Endothelial cell of umbilical vein (primary cell): Measurements from ENCODE around the gene RPL5. TPM values are rescaled to one million over a fixed set of nuclear protein-coding genes. Genes with fewer than 3 reads are reported as not detected.
A peak's percentile ranks its signal among the peaks of the same experiment; 100 is the strongest.

Source experiments
- BruUV-seq: library from RNA; stranded (reverse); fragments of 400-500 nt; replicated peaks from 2 replicates; lab custom pipeline; 2021; lab: Mats Ljungman, UMichigan
- CTCF ChIA-PET: fragments of 300-600, 350-600 bp; sonication (Branson Sonifier 250); formaldehyde crosslinking; loops from one replicate; lab custom pipeline; 2021; ENCODE audit warnings: antibody characterized with exemption, inconsistent platforms; lab: Charles Lee
- POLR2A ChIA-PET: fragments of 300-600, 350-600 bp; sonication (Branson Sonifier 250); formaldehyde crosslinking; loops from one replicate; lab custom pipeline; 2021; ENCODE audit warnings: antibody characterized with exemption, inconsistent platforms; lab: Charles Lee
- DNase-seq: peaks from one replicate; pipeline ENCODE4 v3.0.0-alpha.2; 2011; ENCODE audit warnings: low read depth, low spot score
- FAIRE-seq: peaks from 2 replicates; lab custom pipeline; 2011; peaks lifted over from hg19 to GRCh38; lab: Jason Lieb, UNC
- H2AFZ ChIP-seq: 2 replicates; pipeline ENCODE4 v1.6.0; 2012; ENCODE audit warnings: low read depth, low read length, control low read depth, inconsistent platforms
- H3K27ac ChIP-seq: 2 replicates; pipeline ENCODE4 v1.5.1; 2011; ENCODE audit warnings: low read depth, mild to moderate bottlenecking, control low read depth, low read length, moderate library complexity; ENCODE audit not compliant: insufficient read depth
- H3K27me3 ChIP-seq, 2 experiments: 2 replicates each; pipeline versions ENCODE4 v1.6.0 to v1.6.1; 2011; ENCODE audit warnings: low read length in 2 of 2, mixed read lengths in 1 of 2; ENCODE audit not compliant: control insufficient read depth in 2 of 2, insufficient read depth in 2 of 2
- H3K36me3 ChIP-seq, 2 experiments: 2 replicates in 1 of 2; 3 replicates in 1 of 2; pipeline ENCODE4 v1.5.1; 2011; ENCODE audit warnings: low read length in 2 of 2, mild to moderate bottlenecking in 1 of 2, moderate library complexity in 1 of 2; ENCODE audit not compliant: control insufficient read depth in 2 of 2, insufficient read depth in 2 of 2; ENCODE audit errors: extremely low read depth in 1 of 2
- H3K4me1 ChIP-seq: 3 replicates; pipeline ENCODE4 v1.5.1; 2011; ENCODE audit warnings: mild to moderate bottlenecking, low read length; ENCODE audit not compliant: control insufficient read depth, insufficient read depth; ENCODE audit errors: extremely low read depth
- H3K4me2 ChIP-seq: 2 replicates; pipeline ENCODE4 v1.6.1; 2011; ENCODE audit warnings: low read length, control low read depth, mixed read lengths; ENCODE audit not compliant: insufficient read depth
- H3K4me3 ChIP-seq, 3 experiments: fragments of 200-600 bp in 1 of 3; sonication (generic), shearing (Covaris generic) in 1 of 3; replicated peaks in 1 of 3; 2 replicates each; pipeline ENCODE4 v1.5.1; 2011 to 2016; ENCODE audit warnings: control low read depth in 3 of 3, low read length in 3 of 3, mild to moderate bottlenecking in 2 of 3, inconsistent platforms in 1 of 3, low read depth in 1 of 3, moderate library complexity in 1 of 3; ENCODE audit not compliant: insufficient read depth in 1 of 3
- H3K79me2 ChIP-seq: 2 replicates; pipeline ENCODE4 v1.6.0; 2012; ENCODE audit warnings: low read length, inconsistent platforms; ENCODE audit not compliant: control insufficient read depth, insufficient read depth
- H3K9ac ChIP-seq: replicated peaks from 2 replicates; pipeline ENCODE3; 2011; ENCODE audit warnings: low read length, control low read depth; ENCODE audit not compliant: insufficient read depth; ENCODE audit errors: extremely low read depth
- H3K9me1 ChIP-seq: replicated peaks from 3 replicates; pipeline ENCODE4 v1.6.0; 2011; ENCODE audit warnings: mild to moderate bottlenecking, low read length; ENCODE audit not compliant: control insufficient read depth, insufficient read depth; ENCODE audit errors: extremely low read depth
- H3K9me3 ChIP-seq: replicated peaks from 2 replicates; pipeline ENCODE4 v1.5.1; 2012; ENCODE audit warnings: low read length, inconsistent platforms; ENCODE audit not compliant: control insufficient read depth, insufficient read depth
- H4K20me1 ChIP-seq: replicated peaks from 2 replicates; pipeline ENCODE3; 2011; ENCODE audit warnings: mild to moderate bottlenecking, low read length; ENCODE audit not compliant: control insufficient read depth, insufficient read depth; ENCODE audit errors: extremely low read depth
- CTCF ChIP-seq, 2 donors: IDR thresholded peaks; 1 replicate in 1 of 2; 2 replicates in 1 of 2; pipeline ENCODE4 v1.5.1; 2011; ENCODE audit warnings: low read length in 2 of 2, mild to moderate bottlenecking in 2 of 2, moderate library complexity in 2 of 2, control low read depth in 1 of 2, inconsistent platforms in 1 of 2, low read depth in 1 of 2; ENCODE audit not compliant: insufficient read depth in 1 of 2; ENCODE audit errors: extremely low read depth in 1 of 2
- EZH2 ChIP-seq: IDR thresholded peaks from 2 replicates; pipeline ENCODE4 v1.6.1; 2012; ENCODE audit warnings: borderline replicate concordance, low read depth, mild to moderate bottlenecking, moderate library complexity, low read length, inconsistent platforms; ENCODE audit not compliant: severe bottlenecking
- FOS ChIP-seq: IDR thresholded peaks from 2 replicates; pipeline ENCODE4 v1.6.1; 2011; ENCODE audit warnings: mild to moderate bottlenecking, low read length, moderate library complexity, borderline replicate concordance; ENCODE audit not compliant: insufficient read depth
- GATA2 ChIP-seq: IDR thresholded peaks from 2 replicates; pipeline ENCODE4 v1.7.0; 2011; ENCODE audit warnings: low read depth, mild to moderate bottlenecking, moderate library complexity, mixed read lengths, low read length; ENCODE audit not compliant: insufficient read length, insufficient read depth
- JUN ChIP-seq: IDR thresholded peaks from 2 replicates; pipeline ENCODE4 v1.6.1; 2011; ENCODE audit warnings: borderline replicate concordance, low read depth; ENCODE audit not compliant: insufficient read length, insufficient read depth
- MAX ChIP-seq: IDR thresholded peaks from 2 replicates; pipeline ENCODE4 v1.6.1; 2011; ENCODE audit not compliant: insufficient read depth, insufficient read length
- MYC ChIP-seq: IDR thresholded peaks from one replicate; pipeline ENCODE4 v1.6.1; 2011; ENCODE audit warnings: mild to moderate bottlenecking, low read depth, low read length
- POLR2A ChIP-seq: IDR thresholded peaks from 2 replicates; pipeline ENCODE4 v1.6.1; 2012; ENCODE audit warnings: low read depth, mild to moderate bottlenecking, control low read depth, low read length
- POLR2AphosphoS5 ChIP-seq: IDR thresholded peaks from 2 replicates; pipeline ENCODE4 v1.6.1; 2012; ENCODE audit warnings: low read depth, mild to moderate bottlenecking, control low read depth, low read length, moderate library complexity; ENCODE audit not compliant: insufficient read depth
- dilution Hi-C: fragments of 300-500 bp; cut with MboI; formaldehyde crosslinking; loops from one replicate; pipeline ENCODE4 v1.15.0; 2019; ENCODE audit warnings: low sequenced_read_pairs; ENCODE audit not compliant: extremely low pct_ligation_motif_present
- intact Hi-C: fragments of 100-400 bp; cut with micrococcal nuclease; formaldehyde crosslinking; loops from one replicate; pipeline ENCODE4 v1.10.0; 2022
- polyA plus RNA-seq, 4 experiments: library from polyadenylated mRNA; depleted of rRNA in 3 of 4; stranded (reverse) in 3 of 4; unstranded in 1 of 4; fragments of >200 nt; gene quantifications; 2 replicates each; pipeline versions ENCODE4 v1.2.1 to v1.2.3, GENCODE V29; 2011 to 2012; ENCODE audit warnings: missing spikeins in 1 of 4
- total RNA-seq: library from RNA; stranded (reverse); gene quantifications from 2 replicates; pipeline ENCODE4 v1.2.3, GENCODE V29; 2021

Gene RPL5
- total and polyA plus RNA-seq, 2 donors (not counting 3 experiments of a cell fraction or from before 2014, with no cell fraction given) = 1,109 to 1,237 TPM

GRCh38 chr1:92882819-92883218, 51.0 kb downstream of the RPL5 start:
- H3K9ac ChIP-seq = no peak overlapping the region
- no peaks in the 10 kb centered on the region for H3K36me3 ChIP-seq
- no peak for FAIRE-seq
- CTCF ChIA-PET = interaction anchor here (1.4 kb wide), 1 partner anchor 68 kb away, joined by 4 read pairs; no protein-coding TSS in a partner anchor
- no peaks in the 10 kb centered on the region for H4K20me1 ChIP-seq
- H3K4me1 ChIP-seq = no peaks in the 10 kb centered on the region
- no peaks in the 10 kb centered on the region for H3K79me2 ChIP-seq
- H3K4me3 ChIP-seq = no peak overlapping the region
- peak overlapping the region; percentile 4 for H2AFZ ChIP-seq
- no peaks in the 10 kb centered on the region for H3K9me3 ChIP-seq
- no TSS peak for BruUV-seq
- intact Hi-C loops (no loop called here), dilution Hi-C loops (no loop called here)
- no peaks in the 10 kb centered on the region for H3K9me1 ChIP-seq
- no peak for DNase-seq
- no peak overlapping the region for H3K4me2 ChIP-seq
- POLR2A ChIA-PET = no interaction called here
- no peak overlapping the region for H3K27ac ChIP-seq
- TF ChIP-seq EZH2 (no peak), POLR2A (no peak), MYC (no peak), MAX (no peak), POLR2AphosphoS5 (no peak), CTCF (IDR thresholded peaks at IDR 0.05; ENCODE audit: extremely low read depth in 1 of 2, insufficient read depth in 1 of 2, low read depth in 1 of 2, low read length in 2 of 2) (no peak), GATA2 (no peak), JUN (no peak), FOS (no peak)
- no peaks in the 10 kb centered on the region for H3K27me3 ChIP-seq
